ENCODE measurements around the gene ITGB2. TPM values are rescaled to one million over a fixed set of nuclear protein-coding genes. Genes with fewer than 3 reads are reported as not detected.

The ITGB2 gene
- total RNA-seq, 1 donor from 2014 or later, result 265 TPM

- H3K27me3 Mint-ChIP-seq, result peaks cover 2% of the 10 kb centered on the region
- no peak overlapping the region for H3K27ac Mint-ChIP-seq
- H3K4me1 Mint-ChIP-seq, result peaks cover under 1% of the 10 kb centered on the region
- DNase-seq, result no peak
- no peak overlapping the region for H3K4me3 Mint-ChIP-seq
- H3K36me3 Mint-ChIP-seq (ENCODE audit: low read depth), result no peaks in the 10 kb centered on the region
- intact Hi-C loops (cut with micrococcal nuclease), result no loop called here
- no peaks in the 10 kb centered on the region for H3K9me3 Mint-ChIP-seq
These were observed 84.4 kb downstream of the ITGB2 start for GRCh38 chr21:44836349-44836665.

Other genes with a start within 250 kb of the ITGB2 start
- not detected in 2 replicates for gene KRTAP12-1, start 238.7 kb downstream of the ITGB2 start, total RNA-seq
- not detected in 2 replicates for gene KRTAP10-12, start 223.7 kb downstream of the ITGB2 start, total RNA-seq
- not detected in 2 replicates for gene TSPEAR, start 209.3 kb downstream of the ITGB2 start, total RNA-seq
- gene UBE2G2, start 119.1 kb downstream of the ITGB2 start, total RNA-seq, result 143 and 148 TPM in 2 replicates
- gene SUMO3, start 102.8 kb downstream of the ITGB2 start, total RNA-seq, result 90.3 and 90.6 TPM in 2 replicates
- 44.2 and 46.5 TPM in 2 replicates for gene PTTG1IP, start 47.2 kb downstream of the ITGB2 start, total RNA-seq
- gene SLX9, start 19.1 kb upstream of the ITGB2 start, total RNA-seq, result 74.6 and 80.8 TPM in 2 replicates
- 21.8 and 24.6 TPM in 2 replicates for gene ADARB1, start 153.7 kb upstream of the ITGB2 start, total RNA-seq